Caki2 (cell line): ENCODE measurements around the gene PTCHD4. TPM values are rescaled to one million over a fixed set of nuclear protein-coding genes. Genes with fewer than 3 reads are reported as not detected.
"Not testable (repeated sequence)": the region's sequence is repeated elsewhere in the genome, so short reads cannot be mapped to it uniquely, and the experiment has no call there.

Experiments used
- DNase-seq: peaks from one replicate; pipeline ENCODE4 v3.0.0-alpha.2; 2015; ENCODE audit warnings: low read depth
- in situ Hi-C: cut with HindIII; loops from 2 replicates; pipeline ENCODE4 v1.10.0; 2016; ENCODE audit warnings: low sequenced_read_pairs, low pct_unique_long_range_greater_than_20kb, mixed read lengths
- total RNA-seq: library from RNA; depleted of rRNA; stranded (reverse); fragments of >200 nt; shearing (Covaris generic); gene quantifications from 2 replicates; pipeline ENCODE4 v1.2.3, GENCODE V29; 2014; ENCODE audit warnings: low replicate concordance

The PTCHD4 gene
- total RNA-seq, 1 experiment from 2014 or later = 13.5 TPM

GRCh38 chr6:48102476-48103195 lies 8.4 kb downstream of the PTCHD4 start:
- DNase-seq = peak; percentile 39
- in situ Hi-C loops = not testable (repeated sequence)

- in situ Hi-C loops = no loop called here
- DNase-seq = peak; percentile 30
Measured at GRCh38 chr6:48101290-48101689, 9.7 kb downstream of the PTCHD4 start.

DNA sequence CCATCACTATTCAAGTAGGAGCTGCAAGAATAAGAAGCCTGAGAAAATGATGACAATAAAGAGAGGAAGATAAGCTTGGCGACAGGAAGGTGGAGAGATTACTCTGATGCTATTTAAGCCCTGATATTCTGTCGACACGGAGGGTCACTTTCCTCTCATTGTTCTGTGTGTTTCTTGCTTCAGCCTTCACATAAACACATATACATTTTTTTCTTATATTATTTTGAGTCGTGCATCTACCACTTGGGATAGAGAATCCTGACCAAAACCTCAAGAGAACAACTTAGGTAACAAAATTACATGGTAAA lies 10.5 kb downstream of the PTCHD4 start:
- in situ Hi-C loops = no loop called here
- no peak for DNase-seq

DNA sequence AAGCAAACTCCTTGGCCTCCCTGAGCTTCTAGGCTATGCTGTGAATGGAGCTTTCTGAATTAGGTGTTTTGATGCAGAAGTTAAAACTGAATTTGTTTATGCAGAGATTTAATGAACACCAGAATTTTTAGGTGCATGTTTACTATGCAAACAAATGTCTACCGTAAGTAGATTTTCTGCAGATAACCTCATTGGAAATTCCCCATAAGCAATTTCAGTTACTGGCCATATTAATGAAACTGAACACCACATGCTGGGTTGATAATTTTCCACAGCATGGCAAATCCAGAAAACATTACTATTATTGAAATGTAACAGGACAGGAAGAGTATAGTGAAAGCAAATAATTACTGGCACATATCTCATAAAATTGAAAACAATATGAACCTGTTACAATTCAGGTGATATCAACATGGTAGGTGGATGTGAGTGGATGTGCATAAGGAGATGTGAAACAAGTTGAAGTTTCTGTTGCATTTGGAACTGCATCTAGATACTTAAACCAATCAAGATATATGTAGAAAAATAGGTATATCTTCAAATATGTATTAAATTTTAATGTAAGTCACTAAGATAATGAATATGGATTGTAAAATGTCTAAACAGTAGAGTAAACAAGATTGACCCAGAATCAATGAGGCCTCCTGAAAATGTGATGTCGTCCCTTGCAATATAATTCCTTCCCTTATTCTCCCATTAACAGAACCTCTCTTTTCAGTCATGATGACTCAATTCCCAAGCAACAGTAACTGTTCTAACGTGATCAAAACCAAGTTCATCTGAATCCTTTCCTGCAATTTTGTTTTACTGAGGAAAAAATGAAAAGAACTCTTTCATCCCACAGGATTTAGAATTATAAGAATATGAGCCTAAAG lies 11.0 kb downstream of the PTCHD4 start:
- in situ Hi-C loops = no loop called here
- DNase-seq = no peak

GRCh38 chr6:48098923-48099322 lies 12.1 kb downstream of the PTCHD4 start:
- in situ Hi-C loops = no loop called here
- DNase-seq = no peak

- in situ Hi-C loops = no loop called here
- no peak for DNase-seq
Measured at GRCh38 chr6:48092550-48093217, 18.3 kb downstream of the PTCHD4 start.

DNA sequence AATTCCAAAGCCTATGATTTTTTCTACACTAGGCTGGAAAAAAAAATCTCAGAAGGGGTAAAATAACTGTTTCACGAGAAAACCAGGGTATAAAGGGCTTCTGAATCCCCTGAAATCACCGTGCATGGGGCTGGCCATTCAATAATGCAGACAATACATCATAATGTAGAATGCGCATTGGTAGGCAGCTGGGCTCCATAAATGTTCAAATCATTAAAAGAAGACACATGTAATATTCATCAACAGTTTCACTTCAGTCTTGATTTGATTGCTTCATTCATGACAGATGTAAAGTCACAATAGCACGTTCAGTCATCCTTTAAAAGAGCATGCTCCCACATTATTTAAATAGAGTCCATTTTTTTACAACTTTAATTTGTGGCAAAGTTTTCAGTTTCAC lies 20.5 kb downstream of the PTCHD4 start:
- in situ Hi-C loops = no loop called here
- DNase-seq = no peak

- in situ Hi-C loops = no loop called here
- no peak for DNase-seq
Measured at GRCh38 chr6:48087448-48087847, 23.5 kb downstream of the PTCHD4 start.

GRCh38 chr6:48086187-48086586 lies 24.8 kb downstream of the PTCHD4 start:
- in situ Hi-C loops = no loop called here
- DNase-seq = no peak

DNA sequence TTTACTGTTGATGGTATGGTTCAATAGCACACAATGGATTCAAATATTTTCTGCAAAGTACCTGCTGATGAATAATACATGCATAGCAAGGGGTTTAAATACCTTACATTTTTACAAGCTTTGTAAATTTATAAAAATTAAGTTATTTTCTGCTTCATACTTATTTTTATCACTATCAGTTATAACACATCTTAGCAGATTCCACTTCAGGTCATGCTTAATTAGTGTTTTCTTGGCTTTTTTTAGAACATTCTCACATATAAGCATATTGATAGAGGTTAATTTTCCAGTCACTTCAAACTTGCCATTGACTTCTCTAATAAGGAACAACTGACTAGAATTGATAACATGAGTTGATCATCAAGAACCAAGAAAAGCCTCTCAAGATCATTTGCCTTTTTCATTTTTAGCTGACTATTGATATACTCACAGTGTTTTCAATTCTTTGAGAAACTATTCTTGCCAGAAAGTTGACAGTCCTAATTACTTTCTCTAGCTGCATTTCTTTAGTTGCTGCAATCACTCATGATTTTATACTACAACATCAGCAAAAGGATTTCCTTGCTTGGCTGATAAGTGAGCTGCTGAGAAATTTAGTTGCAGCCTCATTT lies 25.8 kb downstream of the PTCHD4 start:
- DNase-seq = no peak
- in situ Hi-C loops = no loop called here

DNA sequence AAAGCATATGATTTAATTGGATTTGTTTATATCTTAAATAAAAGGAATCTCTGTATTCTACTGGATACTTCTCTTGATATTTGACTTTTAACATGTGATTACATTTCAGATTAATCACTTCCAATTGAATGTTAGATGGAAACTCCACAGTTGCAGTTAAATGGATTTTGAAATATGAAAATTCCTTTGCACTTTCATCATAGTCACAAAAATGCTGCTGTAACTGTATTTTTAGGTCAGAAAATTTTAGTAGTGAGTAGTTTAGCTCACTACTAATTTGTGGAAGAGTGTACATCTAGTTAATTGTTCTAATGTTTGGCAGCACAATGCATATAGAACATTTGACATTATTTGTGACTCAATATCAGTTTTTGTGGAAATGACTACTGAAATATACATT lies 26.8 kb downstream of the PTCHD4 start:
- DNase-seq = no peak
- in situ Hi-C loops = no loop called here

GRCh38 chr6:48080227-48081009 lies 30.6 kb downstream of the PTCHD4 start:
- DNase-seq = no peak
- in situ Hi-C loops = no loop called here

- in situ Hi-C loops = no loop called here
- DNase-seq = no peak
Measured at GRCh38 chr6:48078120-48078519, 32.9 kb downstream of the PTCHD4 start.

- DNase-seq = no peak
- in situ Hi-C loops = no loop called here
Measured at GRCh38 chr6:48075181-48075580, 35.8 kb downstream of the PTCHD4 start.

DNA sequence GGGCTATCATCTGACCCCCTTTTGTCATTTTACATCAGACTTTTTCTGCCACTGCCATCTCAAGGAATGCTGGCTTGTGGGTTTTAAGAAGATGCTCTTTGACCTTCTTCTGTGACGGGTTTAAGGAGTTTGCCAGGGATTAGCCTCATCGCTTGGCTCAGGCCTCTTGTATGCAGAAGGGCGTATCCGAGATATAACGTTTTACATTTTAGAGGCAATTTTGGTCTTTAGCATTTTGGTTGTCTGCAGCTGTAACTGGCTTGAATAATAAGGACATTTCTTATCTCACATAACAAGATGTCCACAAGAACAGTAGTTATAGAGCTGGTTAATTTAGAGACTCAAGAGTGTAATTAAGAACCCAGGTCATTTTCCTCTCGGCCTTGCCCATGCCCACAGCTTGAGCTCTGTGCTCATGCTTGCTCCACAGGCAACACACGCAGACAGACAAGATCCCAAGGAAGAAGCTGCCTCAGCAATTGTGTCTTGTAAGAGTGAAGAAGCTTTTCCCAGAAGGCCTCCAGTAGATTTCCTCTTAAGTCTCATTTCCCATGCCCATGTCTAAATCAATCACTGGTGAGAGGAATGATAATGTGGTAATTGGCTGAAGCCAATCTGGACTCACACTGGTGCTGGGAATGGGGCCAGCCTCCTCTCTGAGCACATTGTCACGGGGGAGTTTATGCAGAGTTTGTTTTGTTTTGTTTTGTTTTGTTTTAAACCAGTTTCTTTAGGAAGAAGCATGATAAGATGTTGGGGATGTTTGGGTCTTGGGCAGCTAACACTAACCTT lies 36.8 kb downstream of the PTCHD4 start:
- no peak for DNase-seq
- in situ Hi-C loops = no loop called here

GRCh38 chr6:48071833-48072232 lies 39.2 kb downstream of the PTCHD4 start:
- in situ Hi-C loops = no loop called here
- DNase-seq = no peak

DNA sequence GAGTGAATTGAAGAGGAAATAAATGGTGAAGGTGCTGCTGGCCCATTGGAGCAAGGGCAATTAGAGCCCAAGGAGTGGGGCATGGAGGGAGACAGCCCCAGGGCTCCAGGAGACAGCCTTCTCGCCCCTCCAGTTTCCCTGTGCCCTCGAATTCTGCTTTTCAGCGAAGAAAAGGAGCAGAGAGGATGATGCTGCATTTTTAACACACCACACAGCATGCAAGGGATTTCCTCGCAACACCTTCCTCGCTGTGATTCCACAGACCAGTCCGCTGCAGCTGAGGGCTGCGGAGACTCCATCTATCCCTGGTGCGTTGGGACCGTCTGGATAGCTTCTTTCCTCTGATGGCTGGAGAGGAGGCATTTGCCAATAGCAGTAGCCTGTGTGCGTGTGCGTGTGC lies 41.7 kb downstream of the PTCHD4 start:
- in situ Hi-C loops = no loop called here
- DNase-seq = no peak
